Vagina (tissue), 2 donors: ENCODE data around the gene RNASEH2C.
"Not testable (repeated sequence)": the region's sequence is repeated elsewhere in the genome, so short reads cannot be mapped to it uniquely, and the experiment has no call there.

Source experiments
- CTCF ChIP-seq, 3 experiments: fragments of 450-650 bp in 2 of 3; fragments of 200-600 bp in 1 of 3; sonication (generic) in 1 of 3; IDR thresholded peaks; one replicate each; pipeline ENCODE4 v1.5.1; 2017 to 2019; ENCODE audit warnings: antibody characterized with exemption in 3 of 3, mild to moderate bottlenecking in 2 of 3, moderate library complexity in 2 of 3
- POLR2A ChIP-seq, 2 donors: fragments of 450-650 bp; IDR thresholded peaks; one replicate each; pipeline ENCODE4 v1.6.1; 2017; ENCODE audit warnings: antibody characterized with exemption in 2 of 2, mild to moderate bottlenecking in 2 of 2, moderate library complexity in 2 of 2
- POLR2AphosphoS5 ChIP-seq, 2 donors: sonication (generic); formaldehyde crosslinking; IDR thresholded peaks; one replicate each; pipeline ENCODE4 v1.9.0; 2017; ENCODE audit warnings: antibody characterized with exemption in 2 of 2, mild to moderate bottlenecking in 2 of 2, low read depth in 1 of 2; ENCODE audit not compliant: insufficient read depth in 1 of 2

GRCh38 chr11:65762816-65763215 lies 42.2 kb upstream of the RNASEH2C start:
- not testable (repeated sequence) for TF ChIP-seq CTCF (IDR thresholded peaks at IDR 0.05); POLR2AphosphoS5 (IDR thresholded peaks at IDR 0.05; ENCODE audit: insufficient read depth in 1 of 2, low read depth in 1 of 2); POLR2A (IDR thresholded peaks at IDR 0.05)
